Measurements from ENCODE around the gene CDKN1B.

GRCh38 chr12:12721176-12721751 is 4.1 kb downstream of the CDKN1B start:
- TF ChIP-seq GATA2 (IDR thresholded peaks at IDR 0.05; ENCODE audit: low read depth, low read length) (no peak), GATA3 (IDR thresholded peaks at IDR 0.05; ENCODE audit: low read depth, low read length) (no peak)
